Measurements from ENCODE around the gene CD99. TPM values are rescaled to one million over a fixed set of nuclear protein-coding genes. Genes with fewer than 3 reads are reported as not detected.
"Not testable (repeated sequence)": the region's sequence is repeated elsewhere in the genome, so short reads cannot be mapped to it uniquely, and the experiment has no call there.

CD99 gene
- total RNA-seq, 1 donor, result 455 TPM

GRCh38 chrX:2756548-2756947 is 65.5 kb downstream of the CD99 start:
- Histone ChIP-seq H3K9me3 (ENCODE audit: low read depth, low read length) (no peaks in the 10 kb centered on the region), H3K79me2 (ENCODE audit: insufficient read depth, low read length) (no peaks in the 10 kb centered on the region), H2AFZ (ENCODE audit: low read length) (no peak overlapping the region), H4K20me1 (ENCODE audit: insufficient read depth, low read length) (no peaks in the 10 kb centered on the region), H3K4me1 (ENCODE audit: insufficient read depth, low read length) (peaks cover 3% of the 10 kb centered on the region), H3K27me3 (ENCODE audit: insufficient read depth, low read length) (no peaks in the 10 kb centered on the region), H3K4me3 (ENCODE audit: insufficient read depth, low read length) (no peak overlapping the region), H3K4me2 (ENCODE audit: insufficient read depth, low read length) (no peak overlapping the region), H3K36me3 (ENCODE audit: insufficient read depth, low read length) (no peaks in the 10 kb centered on the region), H3K27ac (ENCODE audit: low read depth, low read length) (no peak overlapping the region)
- TF ChIP-seq CTCF (IDR thresholded peaks at IDR 0.05; ENCODE audit: extremely low read depth, low read depth, low read length), result no peak
- no peak for DNase-seq (ENCODE audit: insufficient read length, low spot score, missing footprints)

- DNase-seq (ENCODE audit: insufficient read length, low spot score, missing footprints), result peak; percentile 48
- H3K36me3 ChIP-seq (ENCODE audit: insufficient read depth, low read length), result no peaks in the 10 kb centered on the region
- H3K4me2 ChIP-seq (ENCODE audit: insufficient read depth, low read length), result no peak overlapping the region
- H2AFZ ChIP-seq (ENCODE audit: low read length), result no peak overlapping the region
- H3K27me3 ChIP-seq (ENCODE audit: insufficient read depth, low read length), result no peaks in the 10 kb centered on the region
- TF ChIP-seq CTCF (IDR thresholded peaks at IDR 0.05; ENCODE audit: extremely low read depth, low read depth, low read length), result no peak
- no peaks in the 10 kb centered on the region for H4K20me1 ChIP-seq (ENCODE audit: insufficient read depth, low read length)
- H3K79me2 ChIP-seq (ENCODE audit: insufficient read depth, low read length), result no peaks in the 10 kb centered on the region
- H3K4me3 ChIP-seq (ENCODE audit: insufficient read depth, low read length), result no peak overlapping the region
- no peaks in the 10 kb centered on the region for H3K9me3 ChIP-seq (ENCODE audit: low read depth, low read length)
- no peaks in the 10 kb centered on the region for H3K4me1 ChIP-seq (ENCODE audit: insufficient read depth, low read length)
- no peak overlapping the region for H3K27ac ChIP-seq (ENCODE audit: low read depth, low read length)
Measured at GRCh38 chrX:2761246-2761645, 70.2 kb downstream of the CD99 start.

GRCh38 chrX:2762671-2763070 is 71.6 kb downstream of the CD99 start:
- not testable (repeated sequence) for DNase-seq (ENCODE audit: insufficient read length, low spot score, missing footprints); H3K79me2 ChIP-seq (ENCODE audit: insufficient read depth, low read length); H3K4me3 ChIP-seq (ENCODE audit: insufficient read depth, low read length); H3K27me3 ChIP-seq (ENCODE audit: insufficient read depth, low read length); H3K9me3 ChIP-seq (ENCODE audit: low read depth, low read length); H4K20me1 ChIP-seq (ENCODE audit: insufficient read depth, low read length); H3K36me3 ChIP-seq (ENCODE audit: insufficient read depth, low read length); H2AFZ ChIP-seq (ENCODE audit: low read length); H3K4me1 ChIP-seq (ENCODE audit: insufficient read depth, low read length); H3K27ac ChIP-seq (ENCODE audit: low read depth, low read length); H3K4me2 ChIP-seq (ENCODE audit: insufficient read depth, low read length)

- H3K27me3 ChIP-seq (ENCODE audit: insufficient read depth, low read length); H3K9me3 ChIP-seq (ENCODE audit: low read depth, low read length); H3K4me2 ChIP-seq (ENCODE audit: insufficient read depth, low read length); H2AFZ ChIP-seq (ENCODE audit: low read length); H3K4me3 ChIP-seq (ENCODE audit: insufficient read depth, low read length); H3K36me3 ChIP-seq (ENCODE audit: insufficient read depth, low read length); H3K4me1 ChIP-seq (ENCODE audit: insufficient read depth, low read length); H4K20me1 ChIP-seq (ENCODE audit: insufficient read depth, low read length); H3K79me2 ChIP-seq (ENCODE audit: insufficient read depth, low read length); H3K27ac ChIP-seq (ENCODE audit: low read depth, low read length); DNase-seq (ENCODE audit: insufficient read length, low spot score, missing footprints): not testable (repeated sequence)
Measured at GRCh38 chrX:2764766-2765548, 73.9 kb downstream of the CD99 start.

- H3K4me2 ChIP-seq (ENCODE audit: insufficient read depth, low read length), result no peak overlapping the region
- no peaks in the 10 kb centered on the region for H3K9me3 ChIP-seq (ENCODE audit: low read depth, low read length)
- no peak overlapping the region for H2AFZ ChIP-seq (ENCODE audit: low read length)
- H3K4me1 ChIP-seq (ENCODE audit: insufficient read depth, low read length), result no peaks in the 10 kb centered on the region
- no peaks in the 10 kb centered on the region for H4K20me1 ChIP-seq (ENCODE audit: insufficient read depth, low read length)
- H3K4me3 ChIP-seq (ENCODE audit: insufficient read depth, low read length), result no peak overlapping the region
- no peak for TF ChIP-seq CTCF (IDR thresholded peaks at IDR 0.05; ENCODE audit: extremely low read depth, low read depth, low read length)
- H3K27me3 ChIP-seq (ENCODE audit: insufficient read depth, low read length), result no peaks in the 10 kb centered on the region
- no peaks in the 10 kb centered on the region for H3K36me3 ChIP-seq (ENCODE audit: insufficient read depth, low read length)
- H3K27ac ChIP-seq (ENCODE audit: low read depth, low read length), result no peak overlapping the region
- H3K79me2 ChIP-seq (ENCODE audit: insufficient read depth, low read length), result no peaks in the 10 kb centered on the region
- no peak for DNase-seq (ENCODE audit: insufficient read length, low spot score, missing footprints)
Measured at GRCh38 chrX:2765549-2765830, 74.4 kb downstream of the CD99 start.

Data from osteoblast (primary cell).